GM12892 (cell line): ENCODE results near the gene RAB30.

Source experiments
- POLR2A ChIP-seq: IDR thresholded peaks from 2 replicates; pipeline ENCODE4 v1.6.1; 2011; ENCODE audit warnings: low read depth, low read length, control low read depth
- TAF1 ChIP-seq: IDR thresholded peaks from 2 replicates; pipeline ENCODE4 v1.6.1; 2011; ENCODE audit warnings: low read depth, mild to moderate bottlenecking, control low read depth, low read length, borderline replicate concordance

DNA sequence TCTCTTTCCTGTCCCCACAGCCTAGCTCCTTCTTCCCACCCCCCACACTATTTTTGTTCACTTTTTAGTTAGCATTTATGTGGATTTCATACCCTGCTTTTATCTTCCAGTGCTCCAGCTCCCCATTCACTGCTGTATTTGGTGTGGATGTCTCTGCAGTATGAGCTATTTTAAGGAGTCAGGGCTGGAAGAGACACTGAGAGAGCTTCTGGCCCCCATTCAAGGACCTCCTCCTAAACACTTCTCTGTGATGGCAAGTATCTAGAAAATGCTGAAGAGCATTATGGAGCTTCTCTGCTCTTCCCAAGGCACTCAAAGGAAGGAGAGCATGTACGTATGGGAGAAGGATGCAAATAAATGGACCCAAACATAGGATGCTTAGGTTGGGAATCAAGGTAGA, 79.5 kb downstream of the RAB30 start:
- no peak for TF ChIP-seq TAF1
- no peak for TF ChIP-seq POLR2A
